ENCODE results near the gene GIPC2.
"Not testable (repeated sequence)": the region's sequence is repeated elsewhere in the genome, so short reads cannot be mapped to it uniquely, and the experiment has no call there.

GIPC2 gene

GRCh38 chr1:78096017-78096416 lies 50.3 kb downstream of the GIPC2 start:
- no peak for FAIRE-seq
- no peak for DNase-seq (ENCODE audit: insufficient read length, low spot score)
- TF ChIP-seq POLR2AphosphoS5 (IDR thresholded peaks at IDR 0.05; ENCODE audit: low read depth, low read length) = no peak
- no peak for TF ChIP-seq TAF1 (IDR thresholded peaks at IDR 0.05; ENCODE audit: low read depth, low read length)
- no peak for TF ChIP-seq POU2F2 (IDR thresholded peaks at IDR 0.05; ENCODE audit: low read depth, low read length)
- TF ChIP-seq SPI1 (IDR thresholded peaks at IDR 0.05; ENCODE audit: low read depth, low read length) = no peak
- TF ChIP-seq PAX5 (IDR thresholded peaks at IDR 0.05; ENCODE audit: insufficient read depth, low read length, severe bottlenecking) = no peak
- no peak for TF ChIP-seq POLR2A (IDR thresholded peaks at IDR 0.05; ENCODE audit: low read depth, low read length)

- no peak for DNase-seq (ENCODE audit: insufficient read length, low spot score)
- FAIRE-seq = no peak
- TF ChIP-seq POLR2A (IDR thresholded peaks at IDR 0.05; ENCODE audit: low read depth, low read length) (no peak), POLR2AphosphoS5 (IDR thresholded peaks at IDR 0.05; ENCODE audit: low read depth, low read length) (no peak)
Measured at GRCh38 chr1:78096976-78097375, 51.2 kb downstream of the GIPC2 start.

- DNase-seq (ENCODE audit: insufficient read length, low spot score) (no peak), FAIRE-seq (no peak)
- no peak for TF ChIP-seq TAF1 (IDR thresholded peaks at IDR 0.05; ENCODE audit: low read depth, low read length)
- no peak for TF ChIP-seq PAX5 (IDR thresholded peaks at IDR 0.05; ENCODE audit: insufficient read depth, low read length, severe bottlenecking)
- TF ChIP-seq SPI1 (IDR thresholded peaks at IDR 0.05; ENCODE audit: low read depth, low read length) = no peak
- no peak for TF ChIP-seq POU2F2 (IDR thresholded peaks at IDR 0.05; ENCODE audit: low read depth, low read length)
- no peak for TF ChIP-seq POLR2AphosphoS5 (IDR thresholded peaks at IDR 0.05; ENCODE audit: low read depth, low read length)
- no peak for TF ChIP-seq POLR2A (IDR thresholded peaks at IDR 0.05; ENCODE audit: low read depth, low read length)
Measured at GRCh38 chr1:78101051-78101450, 55.3 kb downstream of the GIPC2 start.

GRCh38 chr1:78101514-78101913 lies 55.7 kb downstream of the GIPC2 start:
- FAIRE-seq = no peak
- no peak for DNase-seq (ENCODE audit: insufficient read length, low spot score)
- TF ChIP-seq POU2F2 (IDR thresholded peaks at IDR 0.05; ENCODE audit: low read depth, low read length) (no peak), SPI1 (IDR thresholded peaks at IDR 0.05; ENCODE audit: low read depth, low read length) (no peak), PAX5 (IDR thresholded peaks at IDR 0.05; ENCODE audit: insufficient read depth, low read length, severe bottlenecking) (no peak), TAF1 (IDR thresholded peaks at IDR 0.05; ENCODE audit: low read depth, low read length) (no peak), POLR2A (IDR thresholded peaks at IDR 0.05; ENCODE audit: low read depth, low read length) (no peak), POLR2AphosphoS5 (IDR thresholded peaks at IDR 0.05; ENCODE audit: low read depth, low read length) (no peak)

DNA sequence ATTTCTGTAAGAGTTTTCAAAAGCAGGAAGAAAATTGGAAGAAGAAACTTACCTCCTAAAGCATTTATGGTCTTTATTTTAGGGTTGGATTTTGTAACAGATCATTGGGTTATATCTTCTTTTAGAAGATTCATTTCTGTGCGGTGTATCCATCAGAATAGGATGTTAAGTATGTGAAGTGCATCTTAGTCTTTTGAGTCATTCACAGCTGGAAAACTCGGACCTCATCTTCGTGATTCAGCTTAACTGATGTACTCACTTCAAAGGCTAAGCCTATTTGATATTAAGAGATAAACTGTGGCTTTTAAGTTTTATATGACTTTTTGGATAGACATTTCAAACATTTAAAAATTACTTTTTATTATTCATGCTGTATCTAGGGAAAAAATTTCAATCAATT lies 56.3 kb downstream of the GIPC2 start:
- TF ChIP-seq POLR2A (IDR thresholded peaks at IDR 0.05; ENCODE audit: low read depth, low read length) = no peak
- TF ChIP-seq POU2F2 (IDR thresholded peaks at IDR 0.05; ENCODE audit: low read depth, low read length) = no peak
- TF ChIP-seq POLR2AphosphoS5 (IDR thresholded peaks at IDR 0.05; ENCODE audit: low read depth, low read length) = no peak
- no peak for TF ChIP-seq PAX5 (IDR thresholded peaks at IDR 0.05; ENCODE audit: insufficient read depth, low read length, severe bottlenecking)
- TF ChIP-seq SPI1 (IDR thresholded peaks at IDR 0.05; ENCODE audit: low read depth, low read length) = no peak
- no peak for TF ChIP-seq TAF1 (IDR thresholded peaks at IDR 0.05; ENCODE audit: low read depth, low read length)
- FAIRE-seq (no peak), DNase-seq (ENCODE audit: insufficient read length, low spot score) (no peak)

DNA sequence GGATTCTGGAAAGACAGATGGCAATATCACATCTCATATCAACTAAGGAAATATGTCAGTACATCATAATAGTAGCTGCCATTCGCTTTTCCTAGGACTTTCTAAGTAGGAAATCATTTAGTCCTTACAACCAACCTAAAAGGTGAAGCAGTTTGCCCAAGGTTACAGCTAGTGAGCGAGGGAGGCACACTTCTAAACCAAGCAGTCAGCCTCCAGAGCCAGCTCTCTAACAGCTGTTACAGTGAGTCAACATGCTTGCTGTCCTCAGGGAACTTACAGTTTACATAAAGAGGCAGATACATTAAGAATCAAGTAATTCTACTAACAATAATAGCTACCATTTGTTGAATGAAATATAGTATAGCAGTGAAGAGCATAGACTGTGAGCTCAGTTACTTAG lies 57.1 kb downstream of the GIPC2 start:
- TF ChIP-seq POLR2A (IDR thresholded peaks at IDR 0.05; ENCODE audit: low read depth, low read length) (no peak), POLR2AphosphoS5 (IDR thresholded peaks at IDR 0.05; ENCODE audit: low read depth, low read length) (no peak), PAX5 (IDR thresholded peaks at IDR 0.05; ENCODE audit: insufficient read depth, low read length, severe bottlenecking) (no peak), POU2F2 (IDR thresholded peaks at IDR 0.05; ENCODE audit: low read depth, low read length) (no peak), TAF1 (IDR thresholded peaks at IDR 0.05; ENCODE audit: low read depth, low read length) (no peak), SPI1 (IDR thresholded peaks at IDR 0.05; ENCODE audit: low read depth, low read length) (no peak)
- FAIRE-seq (no peak), DNase-seq (ENCODE audit: insufficient read length, low spot score) (no peak)

- no peak for TF ChIP-seq POU2F2 (IDR thresholded peaks at IDR 0.05; ENCODE audit: low read depth, low read length)
- TF ChIP-seq TAF1 (IDR thresholded peaks at IDR 0.05; ENCODE audit: low read depth, low read length) = no peak
- TF ChIP-seq PAX5 (IDR thresholded peaks at IDR 0.05; ENCODE audit: insufficient read depth, low read length, severe bottlenecking) = no peak
- no peak for TF ChIP-seq SPI1 (IDR thresholded peaks at IDR 0.05; ENCODE audit: low read depth, low read length)
- no peak for TF ChIP-seq POLR2AphosphoS5 (IDR thresholded peaks at IDR 0.05; ENCODE audit: low read depth, low read length)
- no peak for TF ChIP-seq POLR2A (IDR thresholded peaks at IDR 0.05; ENCODE audit: low read depth, low read length)
- FAIRE-seq (no peak), DNase-seq (ENCODE audit: insufficient read length, low spot score) (no peak)
Measured at GRCh38 chr1:78104322-78104721, 58.6 kb downstream of the GIPC2 start.

- not testable (repeated sequence) for FAIRE-seq; DNase-seq (ENCODE audit: insufficient read length, low spot score)
Measured at GRCh38 chr1:78109659-78110058, 63.9 kb downstream of the GIPC2 start.

DNA sequence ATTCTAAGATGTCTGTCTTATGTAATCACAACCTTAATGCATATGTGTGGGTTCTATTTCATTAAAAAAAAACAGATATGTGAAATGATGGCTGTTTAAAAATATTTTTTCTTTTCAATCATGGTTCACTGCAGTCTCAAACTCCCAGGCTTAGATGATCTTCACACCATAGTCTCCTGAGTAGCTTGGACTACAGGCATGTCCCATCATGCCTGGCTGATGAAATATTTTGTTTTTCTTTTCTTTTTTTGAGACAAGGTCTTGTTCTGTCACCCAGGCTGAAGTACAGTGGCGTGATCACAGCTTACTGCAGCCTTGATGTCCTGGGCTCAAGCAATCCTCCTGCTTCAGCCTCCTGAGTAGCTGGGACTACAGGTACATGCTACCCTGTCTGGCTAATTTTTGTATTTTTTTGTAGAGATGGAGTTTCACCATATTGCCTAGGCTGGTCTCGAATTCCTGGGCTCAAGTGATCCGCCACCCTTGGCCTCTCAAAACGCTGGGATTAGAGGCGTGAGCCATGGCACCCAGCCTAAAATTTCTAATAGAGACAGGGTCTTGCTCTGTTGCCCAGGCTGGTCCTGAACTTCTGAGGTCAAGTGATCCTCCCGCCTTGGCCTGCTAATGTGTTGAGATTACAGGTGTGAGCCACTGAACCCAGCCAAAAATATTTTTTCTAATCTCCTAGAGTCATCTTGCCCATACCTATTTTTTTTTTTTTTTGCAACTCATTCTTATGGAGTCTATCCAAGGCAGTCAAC lies 67.6 kb downstream of the GIPC2 start:
- no peak for FAIRE-seq
- DNase-seq (ENCODE audit: insufficient read length, low spot score) = no peak
- TF ChIP-seq PAX5 (IDR thresholded peaks at IDR 0.05; ENCODE audit: insufficient read depth, low read length, severe bottlenecking) = no peak
- no peak for TF ChIP-seq TAF1 (IDR thresholded peaks at IDR 0.05; ENCODE audit: low read depth, low read length)
- TF ChIP-seq SPI1 (IDR thresholded peaks at IDR 0.05; ENCODE audit: low read depth, low read length) = no peak
- no peak for TF ChIP-seq POLR2AphosphoS5 (IDR thresholded peaks at IDR 0.05; ENCODE audit: low read depth, low read length)
- no peak for TF ChIP-seq POLR2A (IDR thresholded peaks at IDR 0.05; ENCODE audit: low read depth, low read length)
- no peak for TF ChIP-seq POU2F2 (IDR thresholded peaks at IDR 0.05; ENCODE audit: low read depth, low read length)

Data from GM12891 (cell line).